Measurements from ENCODE around the gene SKP1.

SKP1 gene

DNA sequence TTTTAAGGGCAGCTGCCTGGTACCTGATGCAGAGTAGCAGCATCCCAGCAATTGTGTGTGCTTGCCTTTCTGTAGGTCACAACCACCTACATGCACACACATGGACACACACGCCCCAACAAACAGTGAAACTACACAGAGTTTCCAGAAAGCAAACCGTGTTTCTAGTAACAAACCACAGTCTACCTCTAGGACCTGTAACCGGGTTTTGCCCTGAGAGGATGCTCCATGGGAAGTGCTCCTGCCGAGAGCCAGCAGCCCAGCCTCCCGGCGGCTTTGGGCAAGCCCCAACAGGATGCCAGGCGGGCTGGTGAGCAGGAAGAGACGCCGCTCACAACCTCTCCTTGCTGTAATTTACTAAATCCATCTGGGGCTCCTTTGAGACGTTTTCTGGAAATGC lies 66.4 kb downstream of the SKP1 start:
- Histone ChIP-seq H3K9ac (ENCODE audit: low read length) (no peak overlapping the region), H3K79me2 (ENCODE audit: low read length) (no peaks in the 10 kb centered on the region), H2AFZ (ENCODE audit: low read length) (no peak overlapping the region), H3K4me1 (ENCODE audit: low read length) (peaks cover 4% of the 10 kb centered on the region; the same call in 1 of the 2 replicates), H3K36me3 (replicated peaks; ENCODE audit: insufficient read depth, low read length) (no peaks in the 10 kb centered on the region), H3K27ac (ENCODE audit: low read length) (no peak overlapping the region), H3K9me3 (replicated peaks; ENCODE audit: insufficient read depth, low read length) (no peaks in the 10 kb centered on the region), H3K9me2 (replicated peaks; ENCODE audit: insufficient read depth, low read length) (no peaks in the 10 kb centered on the region), H4K20me1 (ENCODE audit: insufficient read depth, low read length) (no peaks in the 10 kb centered on the region), H3F3A (ENCODE audit: insufficient read depth, low read length) (no peaks in the 10 kb centered on the region), H3K27me3 (replicated peaks; ENCODE audit: insufficient read depth, low read length) (peaks cover 16% of the 10 kb centered on the region), H3K4me3 (ENCODE audit: low read length) (no peak overlapping the region), H3K4me2 (ENCODE audit: low read depth, low read length) (no peak overlapping the region)
- TF ChIP-seq, protein P1, sequence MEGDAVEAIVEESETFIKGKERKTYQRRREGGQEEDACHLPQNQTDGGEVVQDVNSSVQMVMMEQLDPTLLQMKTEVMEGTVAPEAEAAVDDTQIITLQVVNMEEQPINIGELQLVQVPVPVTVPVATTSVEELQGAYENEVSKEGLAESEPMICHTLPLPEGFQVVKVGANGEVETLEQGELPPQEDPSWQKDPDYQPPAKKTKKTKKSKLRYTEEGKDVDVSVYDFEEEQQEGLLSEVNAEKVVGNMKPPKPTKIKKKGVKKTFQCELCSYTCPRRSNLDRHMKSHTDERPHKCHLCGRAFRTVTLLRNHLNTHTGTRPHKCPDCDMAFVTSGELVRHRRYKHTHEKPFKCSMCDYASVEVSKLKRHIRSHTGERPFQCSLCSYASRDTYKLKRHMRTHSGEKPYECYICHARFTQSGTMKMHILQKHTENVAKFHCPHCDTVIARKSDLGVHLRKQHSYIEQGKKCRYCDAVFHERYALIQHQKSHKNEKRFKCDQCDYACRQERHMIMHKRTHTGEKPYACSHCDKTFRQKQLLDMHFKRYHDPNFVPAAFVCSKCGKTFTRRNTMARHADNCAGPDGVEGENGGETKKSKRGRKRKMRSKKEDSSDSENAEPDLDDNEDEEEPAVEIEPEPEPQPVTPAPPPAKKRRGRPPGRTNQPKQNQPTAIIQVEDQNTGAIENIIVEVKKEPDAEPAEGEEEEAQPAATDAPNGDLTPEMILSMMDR (IDR thresholded peaks at IDR 0.05; ENCODE audit: low read length) = no peak
- TF ChIP-seq EZH2 (optimal IDR thresholded peaks at IDR 0.05; ENCODE audit: low read depth, low read length) (no peak), EZH2phosphoT487 (IDR thresholded peaks at IDR 0.05; ENCODE audit: low read length) (no peak)
- no peak for DNase-seq

- H3K9ac ChIP-seq (ENCODE audit: low read length) = no peak overlapping the region
- peaks cover 8% of the 10 kb centered on the region; the same call in 1 of the 2 replicates for H3K27me3 ChIP-seq (replicated peaks; ENCODE audit: insufficient read depth, low read length)
- no peaks in the 10 kb centered on the region for H3K79me2 ChIP-seq (ENCODE audit: low read length)
- H3K4me2 ChIP-seq (ENCODE audit: low read depth, low read length) = no peak overlapping the region
- no peaks in the 10 kb centered on the region for H3K9me2 ChIP-seq (replicated peaks; ENCODE audit: insufficient read depth, low read length)
- no peak overlapping the region for H3K4me3 ChIP-seq (ENCODE audit: low read length)
- DNase-seq = no peak
- no peaks in the 10 kb centered on the region for H4K20me1 ChIP-seq (ENCODE audit: insufficient read depth, low read length)
- TF ChIP-seq EZH2phosphoT487 (IDR thresholded peaks at IDR 0.05; ENCODE audit: low read length) = no peak
- TF ChIP-seq EZH2 (optimal IDR thresholded peaks at IDR 0.05; ENCODE audit: low read depth, low read length) = no peak
- TF ChIP-seq, protein P1 (IDR thresholded peaks at IDR 0.05; ENCODE audit: low read length) = no peak
- H3F3A ChIP-seq (ENCODE audit: insufficient read depth, low read length) = no peaks in the 10 kb centered on the region
- H3K36me3 ChIP-seq (replicated peaks; ENCODE audit: insufficient read depth, low read length) = no peaks in the 10 kb centered on the region
- H3K4me1 ChIP-seq (ENCODE audit: low read length) = no peaks in the 10 kb centered on the region
- H3K27ac ChIP-seq (ENCODE audit: low read length) = no peak overlapping the region
- no peak overlapping the region for H2AFZ ChIP-seq (ENCODE audit: low read length)
- H3K9me3 ChIP-seq (replicated peaks; ENCODE audit: insufficient read depth, low read length) = no peaks in the 10 kb centered on the region
Observed at GRCh38 chr5:134107779-134108178, 69.0 kb downstream of the SKP1 start.

DNA sequence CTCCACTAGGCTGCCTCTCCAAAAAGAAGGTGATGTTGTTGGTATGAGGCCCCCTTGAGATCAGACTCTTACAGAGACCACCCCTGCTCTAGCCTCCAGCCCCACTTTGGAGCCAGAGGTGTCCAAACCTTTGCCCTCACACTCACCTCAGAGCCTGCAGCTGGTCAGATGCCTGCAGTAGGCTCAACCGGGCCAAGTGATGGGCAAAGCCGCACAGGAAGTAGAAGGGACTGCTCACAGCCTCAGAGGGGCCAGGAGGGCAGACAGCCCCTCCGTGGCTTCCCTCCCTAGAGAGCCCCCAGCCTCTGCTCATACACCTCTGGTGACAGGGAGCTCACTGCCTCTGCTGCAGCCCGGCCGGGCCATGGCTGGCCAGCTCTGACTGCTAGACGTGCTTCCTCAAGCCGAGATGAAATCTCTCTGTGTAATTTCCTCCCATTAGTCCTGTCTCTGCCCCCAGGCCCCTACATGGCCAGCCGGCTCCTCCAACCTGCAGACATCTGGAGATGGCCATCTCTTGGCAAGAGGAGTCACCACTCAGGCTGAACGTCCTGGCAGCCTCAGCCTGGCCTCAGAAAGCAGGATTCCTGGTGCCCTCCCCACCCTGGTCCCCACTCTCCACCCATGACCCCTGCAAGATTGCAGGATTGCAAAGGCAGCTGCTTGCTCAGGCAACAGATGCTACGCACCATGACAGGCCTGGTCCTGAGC lies 69.6 kb downstream of the SKP1 start:
- Histone ChIP-seq H3K27me3 (replicated peaks; ENCODE audit: insufficient read depth, low read length) (0 out of 2 replicates have a peak, but pooled peaks cover 2% of the 10 kb centered on the region), H3K9me3 (replicated peaks; ENCODE audit: insufficient read depth, low read length) (no peaks in the 10 kb centered on the region), H3F3A (ENCODE audit: insufficient read depth, low read length) (no peaks in the 10 kb centered on the region), H3K4me2 (ENCODE audit: low read depth, low read length) (no peak overlapping the region), H3K27ac (ENCODE audit: low read length) (no peak overlapping the region), H3K36me3 (replicated peaks; ENCODE audit: insufficient read depth, low read length) (no peaks in the 10 kb centered on the region), H2AFZ (ENCODE audit: low read length) (no peak overlapping the region), H3K9ac (ENCODE audit: low read length) (no peak overlapping the region), H4K20me1 (ENCODE audit: insufficient read depth, low read length) (no peaks in the 10 kb centered on the region), H3K4me3 (ENCODE audit: low read length) (no peak overlapping the region), H3K9me2 (replicated peaks; ENCODE audit: insufficient read depth, low read length) (no peaks in the 10 kb centered on the region), H3K4me1 (ENCODE audit: low read length) (no peaks in the 10 kb centered on the region), H3K79me2 (ENCODE audit: low read length) (no peaks in the 10 kb centered on the region)
- DNase-seq = no peak
- no peak for TF ChIP-seq EZH2 (optimal IDR thresholded peaks at IDR 0.05; ENCODE audit: low read depth, low read length)

DNA sequence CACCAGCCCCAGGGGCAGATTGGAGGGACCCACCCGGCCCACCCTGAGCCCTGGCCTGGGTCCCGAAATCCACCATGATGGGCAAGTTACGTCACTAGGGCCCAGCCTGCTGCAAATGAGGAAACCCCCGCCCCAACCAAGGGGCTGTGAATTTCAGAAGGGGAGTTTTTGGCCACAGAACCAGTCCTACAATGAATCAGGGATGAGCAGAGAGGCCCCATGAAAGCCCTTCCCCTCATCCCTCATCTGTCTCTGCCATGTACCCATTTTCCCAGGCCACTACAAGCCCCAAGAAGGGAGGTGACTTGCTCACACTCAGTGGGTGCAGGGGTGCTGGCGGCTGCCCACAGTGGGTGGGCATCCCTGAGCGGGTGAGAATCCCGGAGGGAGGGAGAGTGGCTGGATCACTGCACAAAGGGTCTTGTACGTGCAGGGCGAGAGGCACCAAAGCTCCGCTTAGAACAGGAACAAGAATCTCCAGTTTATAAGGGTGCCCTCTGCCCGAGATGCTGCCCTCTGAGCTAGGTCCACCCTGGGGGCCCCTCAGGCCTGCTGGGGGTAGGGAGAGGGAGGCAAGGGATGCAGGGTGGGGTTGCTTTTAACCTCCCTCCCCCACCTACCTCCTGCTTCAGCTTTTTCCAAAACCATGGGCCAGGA lies 72.6 kb downstream of the SKP1 start:
- no peaks in the 10 kb centered on the region for H3K9me2 ChIP-seq (replicated peaks; ENCODE audit: insufficient read depth, low read length)
- H3K4me3 ChIP-seq (ENCODE audit: low read length) = no peak overlapping the region
- TF ChIP-seq EZH2phosphoT487 (IDR thresholded peaks at IDR 0.05; ENCODE audit: low read length) = no peak
- TF ChIP-seq EZH2 (optimal IDR thresholded peaks at IDR 0.05; ENCODE audit: low read depth, low read length) = no peak
- TF ChIP-seq, protein P1 (IDR thresholded peaks at IDR 0.05; ENCODE audit: low read length) = no peak
- H3K36me3 ChIP-seq (replicated peaks; ENCODE audit: insufficient read depth, low read length) = no peaks in the 10 kb centered on the region
- H3K4me1 ChIP-seq (ENCODE audit: low read length) = peaks cover 22% of the 10 kb centered on the region
- no peaks in the 10 kb centered on the region for H3K27me3 ChIP-seq (replicated peaks; ENCODE audit: insufficient read depth, low read length)
- H2AFZ ChIP-seq (ENCODE audit: low read length) = no peak overlapping the region
- no peaks in the 10 kb centered on the region for H3K79me2 ChIP-seq (ENCODE audit: low read length)
- H3K27ac ChIP-seq (ENCODE audit: low read length) = no peak overlapping the region
- H3K4me2 ChIP-seq (ENCODE audit: low read depth, low read length) = no peak overlapping the region
- H3K9me3 ChIP-seq (replicated peaks; ENCODE audit: insufficient read depth, low read length) = no peaks in the 10 kb centered on the region
- no peak for DNase-seq
- H3F3A ChIP-seq (ENCODE audit: insufficient read depth, low read length) = peaks cover 16% of the 10 kb centered on the region
- no peak overlapping the region for H3K9ac ChIP-seq (ENCODE audit: low read length)
- H4K20me1 ChIP-seq (ENCODE audit: insufficient read depth, low read length) = no peaks in the 10 kb centered on the region

Data from MM.1S (cell line).